Measurements from ENCODE around the gene MSTO1. TPM values are rescaled to one million over a fixed set of nuclear protein-coding genes. Genes with fewer than 3 reads are reported as not detected.
A peak's percentile ranks its signal among the peaks of the same experiment; 100 is the strongest.
"Not testable (repeated sequence)": the region's sequence is repeated elsewhere in the genome, so short reads cannot be mapped to it uniquely, and the experiment has no call there.

Gene MSTO1
- total RNA-seq, 2 donors from 2014 or later = 4.4 to 4.8 TPM

GRCh38 chr1:155574077-155574476, 35.9 kb upstream of the MSTO1 start:
- no peak for DNase-seq (ENCODE audit: low spot score)

GRCh38 chr1:155575608-155576007, 34.4 kb upstream of the MSTO1 start:
- not testable (repeated sequence) for H3K27ac ChIP-seq; H3K36me3 ChIP-seq; DNase-seq (ENCODE audit: low spot score); H3K9me3 ChIP-seq; H3K4me3 ChIP-seq; H3K4me1 ChIP-seq; H3K27me3 ChIP-seq

More at GRCh38 chr1:155574077-155574476, 35.9 kb upstream of the MSTO1 start:
- Histone ChIP-seq H3K4me1 (no peaks in the 10 kb centered on the region), H3K36me3 (no peaks in the 10 kb centered on the region), H3K27me3 (no peaks in the 10 kb centered on the region), H3K27ac (no peak overlapping the region), H3K9me3 (no peaks in the 10 kb centered on the region), H3K4me3 (no peak overlapping the region)
- TF ChIP-seq CTCF (IDR thresholded peaks at IDR 0.05) = no peak

- not testable (repeated sequence) for H3K9me3 ChIP-seq
Observed at GRCh38 chr1:155583846-155584245, 26.2 kb upstream of the MSTO1 start.

GRCh38 chr1:155589282-155589681, 20.7 kb upstream of the MSTO1 start:
- H3K4me1 ChIP-seq = not testable (repeated sequence)

More at GRCh38 chr1:155583846-155584245, 26.2 kb upstream of the MSTO1 start:
- H3K27ac ChIP-seq; H3K4me1 ChIP-seq; H3K27me3 ChIP-seq; DNase-seq (ENCODE audit: low spot score); H3K4me3 ChIP-seq; H3K36me3 ChIP-seq: not testable (repeated sequence)

GRCh38 chr1:155590516-155591247, 19.3 kb upstream of the MSTO1 start:
- H3K9me3 ChIP-seq; H3K4me1 ChIP-seq; H3K36me3 ChIP-seq; H3K27ac ChIP-seq; DNase-seq (ENCODE audit: low spot score); H3K27me3 ChIP-seq; H3K4me3 ChIP-seq: not testable (repeated sequence)

More at GRCh38 chr1:155589282-155589681, 20.7 kb upstream of the MSTO1 start:
- not testable (repeated sequence) for H3K9me3 ChIP-seq; H3K4me3 ChIP-seq; H3K27me3 ChIP-seq; DNase-seq (ENCODE audit: low spot score); H3K27ac ChIP-seq; H3K36me3 ChIP-seq

- Histone ChIP-seq H3K4me3 (no peak overlapping the region), H3K4me1 (no peaks in the 10 kb centered on the region), H3K27ac (no peak overlapping the region), H3K27me3 (no peaks in the 10 kb centered on the region), H3K9me3 (no peaks in the 10 kb centered on the region), H3K36me3 (no peaks in the 10 kb centered on the region)
- DNase-seq (ENCODE audit: low spot score) = no peak
- peak; percentile 27 to 64 for TF ChIP-seq CTCF (IDR thresholded peaks at IDR 0.05)
Observed at GRCh38 chr1:155591770-155592169, 18.2 kb upstream of the MSTO1 start.

GRCh38 chr1:155595877-155596474, 14.0 kb upstream of the MSTO1 start:
- H3K4me1 ChIP-seq; H3K4me3 ChIP-seq; H3K27ac ChIP-seq; DNase-seq (ENCODE audit: low spot score); H3K9me3 ChIP-seq; H3K36me3 ChIP-seq; H3K27me3 ChIP-seq: not testable (repeated sequence)

- H3K9me3 ChIP-seq = no peaks in the 10 kb centered on the region
- DNase-seq (ENCODE audit: low spot score) = no peak
Observed at GRCh38 chr1:155596864-155597263, 13.2 kb upstream of the MSTO1 start.

More at GRCh38 chr1:155596864-155597263, 13.2 kb upstream of the MSTO1 start:
- H3K27ac ChIP-seq = no peak overlapping the region
- TF ChIP-seq CTCF (IDR thresholded peaks at IDR 0.05) = no peak
- H3K36me3 ChIP-seq = no peaks in the 10 kb centered on the region
- peaks cover 0 to 5% of the 10 kb centered on the region in 2 donors for H3K4me1 ChIP-seq
- no peak overlapping the region for H3K4me3 ChIP-seq
- no peaks in the 10 kb centered on the region for H3K27me3 ChIP-seq
